ENCODE data around the gene SLC35A2. TPM values are rescaled to one million over a fixed set of nuclear protein-coding genes. Genes with fewer than 3 reads are reported as not detected.

SLC35A2 gene
- total and polyA plus RNA-seq, 4 donors, result 16.7 to 41.2 (median 32.0) TPM

- Histone ChIP-seq H3K27ac (ENCODE audit: low read depth in 1 of 2, low read length in 1 of 2) (no peak overlapping the region), H3K9ac (ENCODE audit: insufficient read depth in 1 of 2, low read length in 2 of 2) (no peak overlapping the region), H3K4me3 (no peak overlapping the region), H3K9me3 (ENCODE audit: control insufficient read depth in 4 of 4, insufficient read depth in 3 of 4, low read length in 3 of 4) (peaks cover 0 to 6% (median 0%) of the 10 kb centered on the region in 4 donors), H3K36me3 (ENCODE audit: control insufficient read depth in 4 of 4, insufficient read depth in 4 of 4, low read length in 4 of 4) (peaks cover 0 to 5% (median 0%) of the 10 kb centered on the region in 4 donors), H3K4me1 (ENCODE audit: control insufficient read depth in 5 of 5, insufficient read depth in 5 of 5, low read length in 5 of 5) (peaks cover 2 to 8% (median 5%) of the 10 kb centered on the region in 5 donors), H3K27me3 (ENCODE audit: control insufficient read depth in 3 of 3, insufficient read depth in 3 of 3, low read length in 2 of 3) (no peaks in the 10 kb centered on the region)
- DNase-seq, result no peak
- ATAC-seq (ENCODE audit: insufficient read depth, low FRiP score), result no peak
- no peak for TF ChIP-seq CTCF (IDR thresholded peaks at IDR 0.05; ENCODE audit: control extremely low read depth, extremely low read depth)
- WGBS, 2 donors, result 81 to 87% methylated on average over 5 of the region's 5 CpGs
Observed at GRCh38 chrX:48913605-48914366, 2.3 kb upstream of the SLC35A2 start.

- peaks cover 0 to 4% (median 0%) of the 10 kb centered on the region in 4 donors for H3K9me3 ChIP-seq (ENCODE audit: control insufficient read depth in 4 of 4, insufficient read depth in 3 of 4, low read length in 3 of 4)
- no peak for TF ChIP-seq CTCF (IDR thresholded peaks at IDR 0.05; ENCODE audit: control extremely low read depth, extremely low read depth)
- H3K27me3 ChIP-seq (ENCODE audit: control insufficient read depth in 3 of 3, insufficient read depth in 3 of 3, low read length in 2 of 3), result no peaks in the 10 kb centered on the region
- H3K4me3 ChIP-seq, result peak overlapping the region; percentile 62
- peak overlapping the region in 1 of 2 donors; percentile 41 for H3K9ac ChIP-seq (ENCODE audit: insufficient read depth in 1 of 2, low read length in 2 of 2)
- peaks cover 0 to 7% (median 1%) of the 10 kb centered on the region in 4 donors for H3K36me3 ChIP-seq (ENCODE audit: control insufficient read depth in 4 of 4, insufficient read depth in 4 of 4, low read length in 4 of 4)
- DNase-seq (no peak), ATAC-seq (ENCODE audit: insufficient read depth, low FRiP score) (no peak)
- 1 to 24% methylated on average over 10 to 12 of the region's 12 CpGs for WGBS, 2 donors
- H3K27ac ChIP-seq (ENCODE audit: low read depth in 1 of 2, low read length in 1 of 2), result peak overlapping the region; percentile 76 to 81
- peaks cover 0 to 8% (median 5%) of the 10 kb centered on the region in 5 donors for H3K4me1 ChIP-seq (ENCODE audit: control insufficient read depth in 5 of 5, insufficient read depth in 5 of 5, low read length in 5 of 5)
Observed at GRCh38 chrX:48910926-48911411, 477 bp downstream of the SLC35A2 start.

GRCh38 chrX:48909703-48910294 is 1.6 kb downstream of the SLC35A2 start:
- Histone ChIP-seq H3K27ac (ENCODE audit: low read depth in 1 of 2, low read length in 1 of 2) (no peak overlapping the region), H3K4me1 (ENCODE audit: control insufficient read depth in 5 of 5, insufficient read depth in 5 of 5, low read length in 5 of 5) (peaks cover 0 to 8% (median 5%) of the 10 kb centered on the region in 5 donors), H3K27me3 (ENCODE audit: control insufficient read depth in 3 of 3, insufficient read depth in 3 of 3, low read length in 2 of 3) (no peaks in the 10 kb centered on the region), H3K36me3 (ENCODE audit: control insufficient read depth in 4 of 4, insufficient read depth in 4 of 4, low read length in 4 of 4) (peaks cover 0 to 12% (median 1%) of the 10 kb centered on the region in 4 donors), H3K9ac (ENCODE audit: insufficient read depth in 1 of 2, low read length in 2 of 2) (no peak overlapping the region), H3K4me3 (no peak overlapping the region), H3K9me3 (ENCODE audit: control insufficient read depth in 4 of 4, insufficient read depth in 3 of 4, low read length in 3 of 4) (peaks cover 0 to 4% (median 0%) of the 10 kb centered on the region in 4 donors)
- no peak for TF ChIP-seq CTCF (IDR thresholded peaks at IDR 0.05; ENCODE audit: control extremely low read depth, extremely low read depth)
- no peak for DNase-seq
- WGBS, 2 donors, result 90 to 91% methylated on average over 8 to 17 of the region's 17 CpGs
- ATAC-seq (ENCODE audit: insufficient read depth, low FRiP score), result no peak

Data from lung (tissue), 12 donors.